Measurements from ENCODE around the gene TGFB1I1. TPM values are rescaled to one million over a fixed set of nuclear protein-coding genes. Genes with fewer than 3 reads are reported as not detected.
A peak's percentile ranks its signal among the peaks of the same experiment; 100 is the strongest.

TGFB1I1 gene
- total and polyA plus RNA-seq, 2 of the 4 experiments (the other 2 are of a cell fraction) = 24.9 to 128 TPM

GRCh38 chr16:31451681-31452351 is 20.1 kb upstream of the TGFB1I1 start:
- Histone ChIP-seq H3K14ac (replicated peaks; ENCODE audit: low read depth, low read length) (peak overlapping the region; percentile 50), H2AK5ac (ENCODE audit: low read depth, low read length) (peak overlapping the region; percentile 76), H2BK5ac (ENCODE audit: low read depth, low read length, poor library complexity, severe bottlenecking) (peak overlapping the region; percentile 92), H3K27me3 (ENCODE audit: control insufficient read depth, insufficient read depth, low read length) (no peaks in the 10 kb centered on the region), H3K27ac (ENCODE audit: insufficient read depth, low read length) (peak overlapping the region; percentile 38; the same call in 1 of the 2 replicates), H2AK9ac (replicated peaks; ENCODE audit: low read depth, low read length, poor library complexity) (peak overlapping the region; percentile 89), H2BK20ac (ENCODE audit: low read depth, low read length) (peak overlapping the region; percentile 53), H3K36me3 (ENCODE audit: control insufficient read depth, insufficient read depth, low read length) (no peaks in the 10 kb centered on the region; the same call in 1 of the 2 replicates), H3K9ac (ENCODE audit: low read depth, low read length) (no peak overlapping the region), H3K9me3 (ENCODE audit: control insufficient read depth, insufficient read depth, low read length) (no peaks in the 10 kb centered on the region), H4K20me1 (ENCODE audit: insufficient read depth, low read length) (peaks cover 25% of the 10 kb centered on the region), H3K9me1 (ENCODE audit: insufficient read depth, low read length) (peaks cover 26% of the 10 kb centered on the region), H3K4me1 (ENCODE audit: control insufficient read depth, insufficient read depth, low read length) (peaks cover 18% of the 10 kb centered on the region), H3K18ac (ENCODE audit: low read depth, low read length) (peak overlapping the region; percentile 12; the same call in 1 of the 2 replicates), H3K23ac (ENCODE audit: low read depth, low read length) (peak overlapping the region; percentile 44; the same call in 1 of the 2 replicates), H3K56ac (ENCODE audit: extremely low read depth, insufficient read depth, low read length) (peak overlapping the region; percentile 29; the same call in 1 of the 2 replicates), H3K4ac (ENCODE audit: low read depth, low read length) (peak overlapping the region; percentile 63), H4K5ac (ENCODE audit: low read depth, low read length) (peak overlapping the region; percentile 45; the same call in 1 of the 2 replicates), H4K91ac (ENCODE audit: insufficient read depth, low read depth, low read length) (peak overlapping the region; percentile 57; the same call in 1 of the 2 replicates), H3K79me1 (ENCODE audit: low read depth in 1 of 2, low read length in 2 of 2) (peaks cover 11 to 54% of the 10 kb centered on the region in 2 experiments), H2AFZ (replicated peaks; ENCODE audit: low read length, poor library complexity) (peak overlapping the region; percentile 79), H3K4me2 (ENCODE audit: low read depth, low read length) (peak overlapping the region; percentile 30; the same call in 1 of the 2 replicates), H4K8ac (ENCODE audit: low read depth in 2 of 2, low read length in 2 of 2) (peak overlapping the region in 1 of 2 experiments; percentile 65; a peak in 3 of 4 replicates), H2BK120ac (ENCODE audit: low read depth, low read length) (peak overlapping the region; percentile 67; the same call in 1 of the 2 replicates), H3K4me3 (ENCODE audit: insufficient read depth, low read depth, low read length) (no peak overlapping the region), H2BK15ac (ENCODE audit: low read depth, low read length) (peak overlapping the region; percentile 69; the same call in 1 of the 3 replicates)
- POLR2A ChIA-PET (ENCODE audit: unreplicated experiment) = no interaction called here
- DNase-seq = peak; percentile 80
- dilution Hi-C loops (cut with HindIII; ENCODE audit: low sequenced_read_pairs, unreplicated experiment) (no loop called here), intact Hi-C loops (cut with micrococcal nuclease) (no loop called here), in situ Hi-C loops (cut with MboI; ENCODE audit: low sequenced_read_pairs) (loop anchor here (25.0 kb wide), 1 partner anchor 410 kb away; the partner anchor contains the start of gene ZNF267)
- BruUV-seq (replicated peaks) = no TSS peak
- CTCF ChIA-PET = interaction anchor here (0.5 to 1.4 kb wide), 6 partner anchors 9 to 500 kb away, joined by 3 to 11 read pairs (median 4); partner anchors contain the start of gene ZNF843
- ATAC-seq (ENCODE audit: low read depth) = peak; percentile 80
- no CpG with 5 or more reads among the region's 11 CpGs for WGBS, 2 experiments (ENCODE audit: extremely low coverage in 2 of 2, insufficient read length in 1 of 2)
- no peak for TF ChIP-seq USF2 (IDR thresholded peaks at IDR 0.05; ENCODE audit: low read depth, low read length)
- no peak for TF ChIP-seq CHD1 (IDR thresholded peaks at IDR 0.05; ENCODE audit: low read depth, low read length)
- TF ChIP-seq MAFK (IDR thresholded peaks at IDR 0.05; ENCODE audit: low read depth, low read length) = no peak
- peak; percentile 79 for TF ChIP-seq MAZ (IDR thresholded peaks at IDR 0.05; ENCODE audit: borderline replicate concordance, low read depth, low read length)
- TF ChIP-seq RFX5 (IDR thresholded peaks at IDR 0.05; ENCODE audit: low read depth, low read length) = no peak
- TF ChIP-seq MXI1 (IDR thresholded peaks at IDR 0.05; ENCODE audit: borderline replicate concordance, low read depth, low read length) = peak; percentile 39; the same call in 1 of the 2 replicates
- TF ChIP-seq POLR2A (IDR thresholded peaks at IDR 0.05; ENCODE audit: low read depth, low read length) = 0 out of 2 replicates have a peak, but pooled peaks have one; percentile 14
- no peak for TF ChIP-seq NFE2L2 (IDR thresholded peaks at IDR 0.05; ENCODE audit: low read depth, low read length)
- TF ChIP-seq FOS (IDR thresholded peaks at IDR 0.05; ENCODE audit: low read depth, low read length) = peak; percentile 3; the same call in 1 of the 2 replicates
- no peak for TF ChIP-seq BHLHE40 (IDR thresholded peaks at IDR 0.05; ENCODE audit: low read depth, low read length)
- TF ChIP-seq CTCF (conservative IDR thresholded peaks at IDR 0.05; ENCODE audit: low read depth, low read length) = peak; percentile 72
- TF ChIP-seq RAD21 (IDR thresholded peaks at IDR 0.05; ENCODE audit: low read length) = peak; percentile 69
- TF ChIP-seq SMC3 (IDR thresholded peaks at IDR 0.05; ENCODE audit: low read depth, low read length) = no peak
- no peak for TF ChIP-seq CEBPB (IDR thresholded peaks at IDR 0.05; ENCODE audit: low read depth, low read length)
